ENCODE results near the gene BEND2.
"Not testable (repeated sequence)": the region's sequence is repeated elsewhere in the genome, so short reads cannot be mapped to it uniquely, and the experiment has no call there.

The BEND2 gene

DNA sequence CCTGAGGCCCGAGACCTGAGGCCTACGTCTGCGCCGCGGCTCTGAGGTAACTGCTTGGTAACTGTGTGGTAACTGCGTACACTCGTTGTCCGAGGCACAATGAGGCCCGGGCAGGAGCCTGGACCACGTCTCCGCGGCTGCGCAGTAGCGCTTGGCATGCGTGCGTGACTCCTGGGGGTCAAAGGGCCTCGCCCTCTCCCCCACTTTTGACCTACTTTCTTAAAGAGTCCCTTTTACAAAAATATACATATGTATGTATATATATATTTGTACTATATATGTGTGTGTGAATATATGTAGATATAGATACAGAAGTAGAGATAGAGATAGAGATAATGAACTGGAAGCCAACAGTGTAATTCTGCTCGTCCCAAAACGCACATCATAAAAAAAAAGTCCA lies at the start of gene BEND2:
TSS of gene BEND2 (minus strand) at position 101 of the 400 bp plus-strand sequence. CDS start 136 bp downstream, outside the sequence.
- Histone ChIP-seq H3K36me3 (ENCODE audit: insufficient read depth, insufficient read length, low read length) (no peaks in the 10 kb centered on the region), H3K4me1 (ENCODE audit: insufficient read depth, insufficient read length) (no peaks in the 10 kb centered on the region), H3K9me3 (ENCODE audit: insufficient read depth, low read length) (no peaks in the 10 kb centered on the region), H3K27me3 (ENCODE audit: insufficient read depth, insufficient read length) (no peaks in the 10 kb centered on the region), H3K9ac (ENCODE audit: insufficient read length, low read depth) (no peak within 1 kb of the TSS), H3K4me3 (ENCODE audit: insufficient read length, low read depth) (no peak within 1 kb of the TSS)
- no peak for TF ChIP-seq SUZ12 (IDR thresholded peaks at IDR 0.05; ENCODE audit: extremely low read depth, insufficient read depth, insufficient read length)
- TF ChIP-seq ZNF274 (IDR thresholded peaks at IDR 0.05; ENCODE audit: low read depth, low read length): no peak
- no peak for TF ChIP-seq YY1 (IDR thresholded peaks at IDR 0.05; ENCODE audit: insufficient read depth, insufficient read length)
- DNase-seq (ENCODE audit: low read depth, low spot score): no peak

DNA sequence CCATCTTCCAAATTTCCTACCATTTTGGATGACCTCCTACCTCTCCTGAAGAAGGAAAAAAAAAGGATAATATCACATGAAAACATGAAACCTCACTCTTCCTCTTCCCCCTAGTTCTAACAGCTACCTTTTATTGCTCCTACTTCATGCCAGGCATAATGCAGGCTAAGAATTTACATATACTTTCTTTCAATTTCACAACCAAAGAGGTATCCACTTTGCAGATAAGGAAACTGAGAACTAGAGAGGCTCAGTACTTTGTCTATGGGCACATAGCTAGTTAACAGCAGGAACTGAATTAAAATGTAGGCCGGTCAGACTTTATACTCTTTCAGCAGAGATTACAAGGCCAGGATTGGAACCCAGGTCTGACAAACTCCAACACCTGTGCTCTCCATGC lies 34.4 kb upstream of the BEND2 start:
- H3K9ac ChIP-seq (ENCODE audit: insufficient read length, low read depth): no peak overlapping the region
- H3K9me3 ChIP-seq (ENCODE audit: insufficient read depth, low read length): no peaks in the 10 kb centered on the region
- no peaks in the 10 kb centered on the region for H3K27me3 ChIP-seq (ENCODE audit: insufficient read depth, insufficient read length)
- H3K4me1 ChIP-seq (ENCODE audit: insufficient read depth, insufficient read length): no peaks in the 10 kb centered on the region
- DNase-seq (ENCODE audit: low read depth, low spot score): no peak
- H3K4me3 ChIP-seq (ENCODE audit: insufficient read length, low read depth): no peak overlapping the region
- no peak for TF ChIP-seq ZNF274 (IDR thresholded peaks at IDR 0.05; ENCODE audit: low read depth, low read length)
- TF ChIP-seq SUZ12 (IDR thresholded peaks at IDR 0.05; ENCODE audit: extremely low read depth, insufficient read depth, insufficient read length): no peak
- TF ChIP-seq YY1 (IDR thresholded peaks at IDR 0.05; ENCODE audit: insufficient read depth, insufficient read length): no peak
- H3K36me3 ChIP-seq (ENCODE audit: insufficient read depth, insufficient read length, low read length): peaks cover 17% of the 10 kb centered on the region

DNA sequence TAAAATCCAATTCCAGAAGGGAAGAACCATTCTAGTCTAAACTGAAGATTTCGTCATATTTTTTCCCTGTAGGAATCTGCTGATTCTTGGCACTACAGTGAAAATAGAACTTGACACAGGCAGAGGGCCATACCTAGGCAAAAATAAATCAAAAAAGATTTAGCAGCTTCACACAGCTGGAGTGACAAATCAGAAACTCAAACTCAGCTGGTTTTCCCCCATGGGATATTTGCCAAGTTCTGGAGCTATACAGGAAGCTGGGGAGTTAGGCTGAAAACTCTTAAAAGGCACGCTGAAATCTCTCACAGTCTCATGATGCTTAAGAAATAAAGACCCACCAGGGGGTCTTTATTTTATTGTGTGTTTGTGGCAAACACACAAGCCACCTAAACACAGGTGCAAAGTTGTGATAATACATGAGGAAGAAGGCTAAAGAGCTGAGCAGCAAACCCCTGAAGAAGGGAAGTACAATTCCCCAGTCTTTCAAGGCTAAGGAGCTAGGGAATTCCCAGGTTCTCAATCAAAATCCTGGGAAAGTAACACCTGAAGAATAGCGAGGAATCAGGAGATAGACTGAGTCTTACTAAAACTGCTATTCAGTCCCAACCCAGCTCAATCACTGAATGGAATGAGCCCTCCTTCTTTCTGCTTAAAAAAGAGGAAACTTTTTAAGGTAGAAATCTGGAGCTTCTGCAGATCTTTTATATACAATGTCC lies 32.1 kb upstream of the BEND2 start:
- DNase-seq (ENCODE audit: low read depth, low spot score): no peak
- H3K4me1 ChIP-seq (ENCODE audit: insufficient read depth, insufficient read length): no peaks in the 10 kb centered on the region
- no peak overlapping the region for H3K9ac ChIP-seq (ENCODE audit: insufficient read length, low read depth)
- TF ChIP-seq SUZ12 (IDR thresholded peaks at IDR 0.05; ENCODE audit: extremely low read depth, insufficient read depth, insufficient read length): no peak
- no peaks in the 10 kb centered on the region for H3K27me3 ChIP-seq (ENCODE audit: insufficient read depth, insufficient read length)
- H3K4me3 ChIP-seq (ENCODE audit: insufficient read length, low read depth): no peak overlapping the region
- H3K9me3 ChIP-seq (ENCODE audit: insufficient read depth, low read length): no peaks in the 10 kb centered on the region
- peaks cover 17% of the 10 kb centered on the region for H3K36me3 ChIP-seq (ENCODE audit: insufficient read depth, insufficient read length, low read length)

DNA sequence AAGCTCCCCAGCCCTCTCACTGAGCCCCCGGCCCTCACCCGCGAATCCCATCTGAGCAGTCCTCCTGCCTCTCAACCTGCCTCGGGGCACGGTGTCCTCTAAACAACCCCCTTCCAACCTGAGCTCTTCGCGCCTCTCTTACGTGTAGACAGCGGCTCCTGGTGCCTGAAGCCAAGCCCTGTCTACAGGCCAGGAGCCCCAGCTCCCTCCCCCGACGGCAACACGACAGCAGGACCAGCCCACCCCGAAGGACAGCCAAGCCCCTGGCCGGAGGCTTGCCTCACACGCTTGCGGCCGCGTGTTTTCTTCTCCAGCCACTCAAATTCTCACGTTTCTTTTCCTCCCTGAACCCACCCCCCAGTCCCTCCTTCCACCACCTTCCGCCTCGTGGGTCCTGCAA lies 9.0 kb upstream of the BEND2 start:
- not testable (repeated sequence) for H3K4me1 ChIP-seq (ENCODE audit: insufficient read depth, insufficient read length)

DNA sequence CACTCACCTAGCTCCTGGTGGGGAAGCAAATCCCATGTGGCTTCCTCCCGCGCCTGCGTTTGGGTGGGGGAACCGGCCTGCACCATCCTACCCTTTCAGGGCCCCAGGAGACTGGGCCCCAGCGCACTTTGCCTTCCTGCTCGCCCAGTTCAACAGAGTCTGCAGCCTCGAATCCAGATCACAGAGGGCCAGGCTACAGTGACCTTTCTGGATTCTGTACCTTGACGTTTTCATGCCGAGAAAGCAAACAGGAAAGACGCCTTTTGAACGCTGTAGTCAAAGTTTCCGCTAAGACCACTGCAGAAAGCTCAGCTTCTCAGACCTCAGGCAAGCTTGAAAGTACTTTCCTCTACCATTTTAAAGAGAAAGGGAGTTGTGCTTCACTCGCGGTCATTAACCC lies 7.4 kb upstream of the BEND2 start:
- DNase-seq (ENCODE audit: low read depth, low spot score): no peak
- H3K36me3 ChIP-seq (ENCODE audit: insufficient read depth, insufficient read length, low read length): no peaks in the 10 kb centered on the region
- TF ChIP-seq ZNF274 (IDR thresholded peaks at IDR 0.05; ENCODE audit: low read depth, low read length) (no peak), SUZ12 (IDR thresholded peaks at IDR 0.05; ENCODE audit: extremely low read depth, insufficient read depth, insufficient read length) (no peak), YY1 (IDR thresholded peaks at IDR 0.05; ENCODE audit: insufficient read depth, insufficient read length) (no peak)
- no peak overlapping the region for H3K4me3 ChIP-seq (ENCODE audit: insufficient read length, low read depth)
- no peaks in the 10 kb centered on the region for H3K9me3 ChIP-seq (ENCODE audit: insufficient read depth, low read length)
- H3K9ac ChIP-seq (ENCODE audit: insufficient read length, low read depth): no peak overlapping the region
- peaks cover 4% of the 10 kb centered on the region for H3K4me1 ChIP-seq (ENCODE audit: insufficient read depth, insufficient read length)
- H3K27me3 ChIP-seq (ENCODE audit: insufficient read depth, insufficient read length): no peaks in the 10 kb centered on the region

More for the DNA sequence above, 9.0 kb upstream of the BEND2 start:
- H3K9ac ChIP-seq (ENCODE audit: insufficient read length, low read depth); H3K27me3 ChIP-seq (ENCODE audit: insufficient read depth, insufficient read length); H3K9me3 ChIP-seq (ENCODE audit: insufficient read depth, low read length); DNase-seq (ENCODE audit: low read depth, low spot score); H3K4me3 ChIP-seq (ENCODE audit: insufficient read length, low read depth); H3K36me3 ChIP-seq (ENCODE audit: insufficient read depth, insufficient read length, low read length): not testable (repeated sequence)

DNA sequence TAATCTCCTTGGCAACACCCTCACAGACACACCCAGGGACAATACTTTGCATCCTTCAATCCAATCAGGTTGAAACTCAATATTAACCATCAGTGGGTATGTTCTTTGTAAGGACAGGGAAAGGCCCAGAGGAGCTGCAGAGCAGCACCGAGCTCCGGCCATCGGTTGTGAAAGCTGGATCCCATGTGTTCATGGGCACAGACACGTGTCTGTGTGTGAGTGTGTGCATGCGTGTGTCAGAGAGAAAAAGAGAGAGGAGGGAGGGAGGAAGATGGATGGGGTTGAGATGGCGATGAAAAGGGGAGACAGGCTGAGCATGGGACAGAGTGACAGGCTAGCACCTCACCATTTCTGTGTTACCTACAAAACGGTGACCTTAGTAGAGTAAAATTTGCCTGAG lies 6.8 kb upstream of the BEND2 start:
- no peak for DNase-seq (ENCODE audit: low read depth, low spot score)
- Histone ChIP-seq H3K36me3 (ENCODE audit: insufficient read depth, insufficient read length, low read length) (no peaks in the 10 kb centered on the region), H3K27me3 (ENCODE audit: insufficient read depth, insufficient read length) (no peaks in the 10 kb centered on the region), H3K4me1 (ENCODE audit: insufficient read depth, insufficient read length) (peaks cover 4% of the 10 kb centered on the region), H3K9me3 (ENCODE audit: insufficient read depth, low read length) (no peaks in the 10 kb centered on the region), H3K9ac (ENCODE audit: insufficient read length, low read depth) (no peak overlapping the region), H3K4me3 (ENCODE audit: insufficient read length, low read depth) (no peak overlapping the region)
- no peak for TF ChIP-seq ZNF274 (IDR thresholded peaks at IDR 0.05; ENCODE audit: low read depth, low read length)
- no peak for TF ChIP-seq SUZ12 (IDR thresholded peaks at IDR 0.05; ENCODE audit: extremely low read depth, insufficient read depth, insufficient read length)
- no peak for TF ChIP-seq YY1 (IDR thresholded peaks at IDR 0.05; ENCODE audit: insufficient read depth, insufficient read length)

DNA sequence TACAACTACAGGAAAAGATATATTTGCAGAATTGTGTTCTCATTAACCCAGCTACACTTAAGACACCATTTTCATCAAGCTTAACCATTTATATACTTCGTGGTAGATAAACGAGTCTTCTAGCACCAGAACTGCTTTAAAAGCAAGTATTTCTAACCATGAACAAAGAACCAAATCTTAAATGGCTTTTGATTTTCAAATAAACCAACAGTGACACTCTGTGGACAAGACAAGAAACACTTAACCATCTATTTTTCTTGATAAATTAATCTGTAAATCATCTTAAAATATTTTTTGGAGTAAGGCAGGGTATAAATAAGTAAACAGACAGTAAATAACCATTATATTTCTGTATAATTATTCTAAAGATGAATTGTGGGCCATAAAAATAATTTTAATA lies 10.2 kb downstream of the BEND2 start:
- H3K27me3 ChIP-seq (ENCODE audit: insufficient read depth, insufficient read length): no peaks in the 10 kb centered on the region
- TF ChIP-seq YY1 (IDR thresholded peaks at IDR 0.05; ENCODE audit: insufficient read depth, insufficient read length) (no peak), SUZ12 (IDR thresholded peaks at IDR 0.05; ENCODE audit: extremely low read depth, insufficient read depth, insufficient read length) (no peak), ZNF274 (IDR thresholded peaks at IDR 0.05; ENCODE audit: low read depth, low read length) (no peak)
- no peaks in the 10 kb centered on the region for H3K9me3 ChIP-seq (ENCODE audit: insufficient read depth, low read length)
- no peak overlapping the region for H3K4me3 ChIP-seq (ENCODE audit: insufficient read length, low read depth)
- no peaks in the 10 kb centered on the region for H3K36me3 ChIP-seq (ENCODE audit: insufficient read depth, insufficient read length, low read length)
- no peaks in the 10 kb centered on the region for H3K4me1 ChIP-seq (ENCODE audit: insufficient read depth, insufficient read length)
- DNase-seq (ENCODE audit: low read depth, low spot score): no peak
- no peak overlapping the region for H3K9ac ChIP-seq (ENCODE audit: insufficient read length, low read depth)
